Suprapubic skin (tissue), 4 donors: Measurements from ENCODE around the gene NTN3. TPM values are rescaled to one million over a fixed set of nuclear protein-coding genes. Genes with fewer than 3 reads are reported as not detected.

Source experiments
- DNase-seq, 2 donors: peaks; one replicate each; pipeline ENCODE4 v3.0.0-alpha.2; 2019; ENCODE audit warnings: low spot score in 2 of 2
- H3K27ac ChIP-seq: fragments of 200-600 bp; sonication (generic); one replicate; pipeline ENCODE4 v1.5.1; 2019
- H3K27me3 ChIP-seq: fragments of 200-600 bp; sonication (generic); one replicate; pipeline ENCODE4 v1.5.1; 2019
- H3K36me3 ChIP-seq: fragments of 200-600 bp; sonication (generic); one replicate; pipeline ENCODE4 v1.5.1; 2019
- H3K4me1 ChIP-seq: fragments of 200-600 bp; sonication (generic); one replicate; pipeline ENCODE4 v1.5.1; 2019
- H3K4me3 ChIP-seq: fragments of 200-600 bp; sonication (generic); one replicate; pipeline ENCODE4 v1.5.1; 2019; ENCODE audit warnings: mild to moderate bottlenecking
- H3K9me3 ChIP-seq: fragments of 200-600 bp; sonication (generic); one replicate; pipeline ENCODE4 v1.5.1; 2019
- EP300 ChIP-seq: sonication (generic); formaldehyde crosslinking; IDR thresholded peaks from one replicate; pipeline ENCODE4 v1.6.1; 2017; ENCODE audit warnings: antibody characterized with exemption
- POLR2A ChIP-seq, 2 donors: fragments of 450-650 bp; IDR thresholded peaks; one replicate each; pipeline ENCODE4 v1.6.1; 2017; ENCODE audit warnings: antibody characterized with exemption in 2 of 2, mild to moderate bottlenecking in 2 of 2, moderate library complexity in 2 of 2
- POLR2AphosphoS5 ChIP-seq, 3 donors: sonication (generic); formaldehyde crosslinking; IDR thresholded peaks; one replicate each; pipeline ENCODE4 v1.6.1; 2017; ENCODE audit warnings: antibody characterized with exemption in 3 of 3
- WGBS: methylation state at CpG from one replicate; pipeline ENCODE4 v1.1.5; 2018; 5-methylcytosine and 5-hydroxymethylcytosine counted together
- total RNA-seq, 4 donors: library from RNA; depleted of rRNA; stranded (reverse); fragments of >200 nt; gene quantifications; one replicate each; pipeline ENCODE4 v1.1.0, GENCODE V29; 2016
- TF ChIP-seq, protein P1 (sequence below), 2 donors: fragments of 200-600 bp in 1 of 2; fragments of 450-650 bp in 1 of 2; sonication (generic) in 1 of 2; IDR thresholded peaks; one replicate each; pipeline ENCODE4 v1.5.1; 2016 to 2019; ENCODE audit warnings: antibody characterized with exemption in 2 of 2, mild to moderate bottlenecking in 1 of 2, moderate library complexity in 1 of 2

NTN3 gene
- total RNA-seq, 4 donors from 2014 or later: not detected

DNA sequence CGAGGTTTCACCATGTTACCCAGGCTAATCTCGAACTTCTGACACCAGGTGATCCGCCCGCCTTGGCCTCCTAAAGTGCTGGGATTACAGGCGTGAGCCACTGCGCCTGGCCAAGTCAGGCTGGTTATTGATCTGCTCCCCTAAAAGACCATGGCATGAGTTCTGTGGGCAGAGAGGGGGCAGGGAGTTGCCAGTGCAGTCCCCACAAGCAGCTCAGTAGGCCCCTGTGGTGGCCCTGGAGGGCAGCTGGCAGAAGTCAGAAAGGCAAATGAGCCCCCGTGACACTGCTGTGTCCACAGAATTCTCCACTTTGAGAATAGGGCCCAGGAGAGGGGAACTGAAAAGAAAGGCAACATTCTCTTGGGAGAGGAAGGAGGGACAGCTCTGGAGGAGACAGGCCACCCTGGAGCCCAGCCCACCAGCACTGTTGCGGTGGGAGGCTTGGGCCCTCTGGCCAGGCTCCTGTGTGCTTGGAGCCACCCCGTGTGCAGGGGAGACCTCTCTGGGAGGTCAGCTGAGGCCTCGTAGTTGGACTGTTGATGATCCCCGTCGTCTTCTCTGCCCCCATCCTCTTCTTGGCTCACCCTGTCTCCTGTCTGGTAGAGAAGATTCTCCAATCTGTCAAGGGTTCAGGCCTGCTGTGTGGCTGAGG is 47.0 kb downstream of the NTN3 start:
- TF ChIP-seq EP300 (no peak), POLR2A (IDR thresholded peaks at IDR 0.05) (no peak), POLR2AphosphoS5 (IDR thresholded peaks at IDR 0.05) (no peak)
- TF ChIP-seq, protein P1, sequence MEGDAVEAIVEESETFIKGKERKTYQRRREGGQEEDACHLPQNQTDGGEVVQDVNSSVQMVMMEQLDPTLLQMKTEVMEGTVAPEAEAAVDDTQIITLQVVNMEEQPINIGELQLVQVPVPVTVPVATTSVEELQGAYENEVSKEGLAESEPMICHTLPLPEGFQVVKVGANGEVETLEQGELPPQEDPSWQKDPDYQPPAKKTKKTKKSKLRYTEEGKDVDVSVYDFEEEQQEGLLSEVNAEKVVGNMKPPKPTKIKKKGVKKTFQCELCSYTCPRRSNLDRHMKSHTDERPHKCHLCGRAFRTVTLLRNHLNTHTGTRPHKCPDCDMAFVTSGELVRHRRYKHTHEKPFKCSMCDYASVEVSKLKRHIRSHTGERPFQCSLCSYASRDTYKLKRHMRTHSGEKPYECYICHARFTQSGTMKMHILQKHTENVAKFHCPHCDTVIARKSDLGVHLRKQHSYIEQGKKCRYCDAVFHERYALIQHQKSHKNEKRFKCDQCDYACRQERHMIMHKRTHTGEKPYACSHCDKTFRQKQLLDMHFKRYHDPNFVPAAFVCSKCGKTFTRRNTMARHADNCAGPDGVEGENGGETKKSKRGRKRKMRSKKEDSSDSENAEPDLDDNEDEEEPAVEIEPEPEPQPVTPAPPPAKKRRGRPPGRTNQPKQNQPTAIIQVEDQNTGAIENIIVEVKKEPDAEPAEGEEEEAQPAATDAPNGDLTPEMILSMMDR (IDR thresholded peaks at IDR 0.05): no peak
- Histone ChIP-seq H3K27me3 (no peaks in the 10 kb centered on the region), H3K4me3 (peak overlapping the region; percentile 10), H3K9me3 (no peaks in the 10 kb centered on the region), H3K4me1 (peaks cover 69% of the 10 kb centered on the region), H3K27ac (peak overlapping the region; percentile 99), H3K36me3 (peaks cover 5% of the 10 kb centered on the region)
- DNase-seq: no peak
- WGBS: 73% methylated on average over 5 of the region's 12 CpGs

DNA sequence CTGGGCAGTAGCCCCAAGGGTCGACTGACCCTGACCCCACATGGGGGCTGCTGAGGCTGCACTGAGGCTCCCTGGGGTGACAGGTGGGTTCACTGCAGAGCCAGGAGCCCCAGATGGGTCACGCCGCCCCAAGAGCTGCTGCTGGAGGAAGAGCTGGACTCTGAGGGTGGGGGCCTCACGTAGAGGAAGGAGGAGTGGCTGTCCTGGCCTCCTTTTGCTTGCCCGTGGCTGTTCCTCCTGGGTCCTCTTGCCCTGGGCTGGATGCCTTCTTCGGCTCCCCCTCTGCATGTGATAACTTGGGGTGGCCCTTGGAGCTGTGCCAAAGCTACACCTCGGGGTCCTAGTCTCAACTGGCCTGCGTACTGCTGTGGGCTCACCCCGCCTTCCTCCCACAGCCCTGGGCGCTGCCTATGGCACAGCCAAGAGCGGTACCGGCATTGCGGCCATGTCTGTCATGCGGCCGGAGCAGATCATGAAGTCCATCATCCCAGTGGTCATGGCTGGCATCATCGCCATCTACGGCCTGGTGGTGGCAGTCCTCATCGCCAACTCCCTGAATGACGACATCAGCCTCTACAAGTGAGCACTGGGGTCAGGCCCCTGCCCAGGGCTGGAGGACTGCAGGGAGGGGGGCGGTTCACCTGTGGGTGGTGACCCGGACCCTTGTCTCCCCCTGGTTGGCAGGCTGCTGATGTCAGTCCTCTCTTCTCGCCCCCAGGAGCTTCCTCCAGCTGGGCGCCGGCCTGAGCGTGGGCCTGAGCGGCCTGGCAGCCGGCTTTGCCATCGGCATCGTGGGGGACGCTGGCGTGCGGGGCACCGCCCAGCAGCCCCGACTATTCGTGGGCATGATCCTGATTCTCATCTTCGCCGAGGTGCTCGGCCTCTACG is 48.0 kb downstream of the NTN3 start:
- 87% methylated on average over 18 of the region's 39 CpGs for WGBS
- Histone ChIP-seq H3K4me3 (peak overlapping the region; percentile 82), H3K27ac (peak overlapping the region; percentile 99)

DNA sequence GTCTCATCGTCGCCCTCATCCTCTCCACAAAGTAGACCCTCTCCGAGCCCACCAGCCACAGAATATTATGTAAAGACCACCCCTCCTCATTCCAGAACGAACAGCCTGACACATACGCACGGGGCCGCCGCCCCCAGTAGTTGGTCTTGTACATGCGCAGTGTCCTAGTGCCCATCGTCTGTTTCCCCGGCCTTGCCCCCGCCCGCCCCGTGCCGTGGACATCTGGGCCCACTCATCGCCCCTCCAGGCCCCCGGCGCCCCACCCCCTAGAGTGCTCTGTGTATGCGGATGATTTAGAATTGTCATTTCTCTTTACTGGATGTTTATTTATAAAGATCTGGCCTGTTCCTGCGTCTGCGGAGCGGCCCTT is 48.6 kb downstream of the NTN3 start:
- Histone ChIP-seq H3K4me1 (peaks cover 77% of the 10 kb centered on the region), H3K27ac (peak overlapping the region; percentile 99), H3K36me3 (peaks cover 22% of the 10 kb centered on the region), H3K9me3 (no peaks in the 10 kb centered on the region), H3K27me3 (no peaks in the 10 kb centered on the region), H3K4me3 (peak overlapping the region; percentile 82)
- WGBS: 52% methylated on average over 16 of the region's 22 CpGs
- TF ChIP-seq POLR2A (IDR thresholded peaks at IDR 0.05) (no peak), EP300 (no peak), POLR2AphosphoS5 (IDR thresholded peaks at IDR 0.05) (no peak)
- TF ChIP-seq, protein P1 (IDR thresholded peaks at IDR 0.05): no peak
- peak in 1 of 2 donors; percentile 81 for DNase-seq

More for the DNA sequence above, 48.0 kb downstream of the NTN3 start:
- TF ChIP-seq POLR2AphosphoS5 (IDR thresholded peaks at IDR 0.05) (no peak), EP300 (no peak), POLR2A (IDR thresholded peaks at IDR 0.05) (no peak)
- TF ChIP-seq, protein P1 (IDR thresholded peaks at IDR 0.05): no peak
- DNase-seq: peak; percentile 80 to 81
- Histone ChIP-seq H3K36me3 (peaks cover 15% of the 10 kb centered on the region), H3K9me3 (no peaks in the 10 kb centered on the region), H3K27me3 (no peaks in the 10 kb centered on the region), H3K4me1 (peaks cover 75% of the 10 kb centered on the region)

DNA sequence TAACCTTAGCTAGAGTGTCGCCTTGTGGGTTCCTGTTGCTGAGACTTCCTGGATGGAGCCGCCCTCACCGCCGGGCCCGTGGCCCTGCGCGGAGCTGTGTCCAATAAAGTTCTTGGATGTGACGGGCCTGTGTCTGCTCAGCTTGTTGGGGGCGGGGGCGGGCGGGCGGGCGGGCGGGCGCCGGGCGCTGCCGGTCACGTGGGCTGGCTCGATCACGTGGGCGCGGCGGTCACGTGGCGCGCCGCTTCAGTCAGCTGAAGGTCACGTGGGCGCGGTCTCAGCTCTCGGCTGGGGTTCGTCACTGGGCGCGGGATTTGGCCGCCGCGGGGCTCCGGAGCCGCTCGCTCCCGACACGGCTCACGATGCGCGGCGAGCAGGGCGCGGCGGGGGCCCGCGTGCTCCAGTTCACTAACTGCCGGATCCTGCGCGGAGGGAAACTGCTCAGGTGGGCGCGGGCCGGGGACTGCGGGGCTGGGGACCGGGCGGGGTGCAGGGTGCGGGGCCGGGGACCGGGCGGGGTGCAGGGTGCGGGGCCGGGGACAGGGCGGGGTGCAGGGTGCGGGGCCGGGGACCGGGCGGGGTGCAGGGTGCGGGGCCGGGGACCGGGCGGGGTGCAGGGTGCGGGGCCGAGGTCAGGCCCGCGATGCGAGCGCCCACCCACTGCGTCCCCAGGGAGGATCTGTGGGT is 49.1 kb downstream of the NTN3 start, which contains the start of gene AMDHD2:
AMDHD2 (plus strand) TSS at position 275 of the 687 bp plus-strand sequence; CDS start at position 363, 88 bp downstream.
- no peaks in the 10 kb centered on the region for H3K27me3 ChIP-seq
- peak; percentile 42 to 82 (median 77) for TF ChIP-seq POLR2AphosphoS5 (IDR thresholded peaks at IDR 0.05)
- TF ChIP-seq, protein P1 (IDR thresholded peaks at IDR 0.05): no peak
- no peaks in the 10 kb centered on the region for H3K9me3 ChIP-seq
- H3K27ac ChIP-seq: peak within 1 kb of the TSS; percentile 99
- peaks cover 26% of the 10 kb centered on the region for H3K36me3 ChIP-seq
- peaks cover 72% of the 10 kb centered on the region for H3K4me1 ChIP-seq
- 0% methylated on average over 3 of the region's 83 CpGs for WGBS
- DNase-seq: peak; percentile 94 to 96
- H3K4me3 ChIP-seq: peak within 1 kb of the TSS; percentile 82
